ENCODE results near the gene PAMR1.
A peak's percentile ranks its signal among the peaks of the same experiment; 100 is the strongest.

Gene PAMR1

DNA sequence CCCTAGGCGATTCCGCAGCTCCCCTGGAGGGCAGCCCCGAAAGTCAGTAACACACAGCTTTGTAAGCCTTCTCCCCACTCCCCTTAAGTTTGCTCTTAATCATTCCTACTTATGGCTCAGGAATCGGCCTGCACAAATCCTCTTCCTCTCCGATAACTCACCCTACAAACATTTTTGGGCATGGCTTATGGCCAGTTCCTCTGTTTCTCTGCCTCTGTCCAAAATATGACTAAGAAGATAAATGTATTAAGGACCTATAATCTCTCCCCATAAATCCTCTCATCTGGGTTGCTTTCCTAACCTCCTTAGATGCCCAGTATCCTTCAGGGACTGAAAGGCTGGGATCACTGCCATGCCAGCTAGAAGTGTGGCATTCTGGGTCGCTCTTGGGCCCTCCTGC, 41.0 kb downstream of the PAMR1 start:
- Histone ChIP-seq H2BK5ac (ENCODE audit: low read length) (no peak overlapping the region), H3K27me3 (ENCODE audit: control insufficient read depth in 3 of 3, insufficient read depth in 3 of 3, low read depth in 1 of 3, low read length in 3 of 3) (no peaks in the 10 kb centered on the region), H3K9ac (ENCODE audit: low read depth, low read length, poor library complexity) (no peak overlapping the region), H4K91ac (ENCODE audit: low read depth, low read length, poor library complexity) (no peak overlapping the region), H2BK120ac (ENCODE audit: low read depth, low read length) (no peak overlapping the region), H3K4me2 (ENCODE audit: insufficient read depth, low read length, poor library complexity, severe bottlenecking) (no peak overlapping the region), H2BK12ac (ENCODE audit: low read length) (no peak overlapping the region), H3K23ac (ENCODE audit: low read depth, low read length, poor library complexity) (no peak overlapping the region), H3K4me3 (ENCODE audit: low read length in 2 of 2) (peak overlapping the region in 1 of 2 donors; percentile 25), H3K27ac (replicated peaks; ENCODE audit: low read length) (no peak overlapping the region), H2BK15ac (ENCODE audit: low read length) (no peak overlapping the region), H2AFZ (ENCODE audit: low read length) (no peak overlapping the region), H3K14ac (ENCODE audit: low read length) (no peak overlapping the region), H4K8ac (ENCODE audit: low read depth, low read length) (no peak overlapping the region), H3K18ac (ENCODE audit: low read length) (no peak overlapping the region), H3K79me1 (ENCODE audit: low read depth, low read length) (no peaks in the 10 kb centered on the region), H3K4me1 (ENCODE audit: control insufficient read depth in 2 of 2, insufficient read depth in 1 of 2, low read depth in 1 of 2, low read length in 2 of 2) (no peaks in the 10 kb centered on the region), H3K36me3 (replicated peaks in 1 of 2; ENCODE audit: control insufficient read depth in 2 of 2, insufficient read depth in 2 of 2, low read length in 2 of 2) (peaks cover 0 to 10% of the 10 kb centered on the region in 2 donors), H3K9me3 (replicated peaks in 1 of 2; ENCODE audit: control insufficient read depth in 2 of 2, insufficient read depth in 1 of 2, low read depth in 1 of 2, low read length in 2 of 2) (peaks cover 7 to 12% of the 10 kb centered on the region in 2 donors), H2AK5ac (ENCODE audit: low read depth, low read length) (no peak overlapping the region), H3K4ac (ENCODE audit: low read length) (no peak overlapping the region)
- DNase-seq (ENCODE audit: low spot score), result no peak
- WGBS, 2 donors (ENCODE audit: extremely low coverage in 2 of 2, insufficient read length in 2 of 2, insufficient replicate concordance in 1 of 2), result no CpG with 5 or more reads among the region's 6 CpGs

DNA sequence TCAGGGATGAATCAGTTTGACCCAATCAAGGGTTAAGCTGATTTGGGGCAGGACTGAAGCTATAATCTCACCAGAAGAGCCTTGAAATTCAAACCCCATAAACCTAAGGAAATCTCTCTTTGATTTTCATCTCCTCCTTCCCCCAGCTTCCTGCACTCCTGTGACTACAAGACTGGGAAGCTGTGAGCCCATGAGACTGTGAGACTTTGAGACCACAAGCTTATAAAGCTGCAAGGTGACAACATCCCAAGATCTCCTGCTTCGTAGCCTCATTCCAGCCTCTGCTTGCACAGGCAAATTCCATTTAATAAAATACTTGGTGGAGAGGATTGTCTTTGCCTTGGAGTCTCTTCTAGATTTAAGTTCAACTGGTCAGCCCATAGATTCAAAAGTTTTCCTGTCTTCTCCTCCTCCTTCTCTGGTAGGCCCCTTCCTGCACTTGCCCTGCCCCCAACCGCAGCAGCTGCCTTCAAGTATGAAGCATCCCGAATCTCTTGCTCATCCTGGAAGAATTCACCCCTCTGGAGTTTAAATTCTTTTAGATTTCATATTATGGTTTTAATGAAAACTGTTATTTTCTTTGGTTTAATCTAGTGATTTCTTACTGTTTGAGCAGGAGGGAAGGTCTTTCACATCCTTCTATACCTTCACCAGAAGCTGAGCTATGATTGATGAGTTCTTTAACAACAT, 42.1 kb downstream of the PAMR1 start:
- H2AFZ ChIP-seq (ENCODE audit: low read length), result no peak overlapping the region
- H3K18ac ChIP-seq (ENCODE audit: low read length), result no peak overlapping the region
- peaks cover 0 to 9% of the 10 kb centered on the region in 2 donors for H3K36me3 ChIP-seq (replicated peaks in 1 of 2; ENCODE audit: control insufficient read depth in 2 of 2, insufficient read depth in 2 of 2, low read length in 2 of 2)
- no CpG with 5 or more reads among the region's 3 CpGs for WGBS, 2 donors (ENCODE audit: extremely low coverage in 2 of 2, insufficient read length in 2 of 2, insufficient replicate concordance in 1 of 2)
- no peak overlapping the region for H3K23ac ChIP-seq (ENCODE audit: low read depth, low read length, poor library complexity)
- no peak overlapping the region for H2BK12ac ChIP-seq (ENCODE audit: low read length)
- no peak overlapping the region for H2BK15ac ChIP-seq (ENCODE audit: low read length)
- H3K9me3 ChIP-seq (replicated peaks in 1 of 2; ENCODE audit: control insufficient read depth in 2 of 2, insufficient read depth in 1 of 2, low read depth in 1 of 2, low read length in 2 of 2), result peaks cover 7 to 12% of the 10 kb centered on the region in 2 donors
- peaks cover 0 to 5% of the 10 kb centered on the region in 2 donors for H3K4me1 ChIP-seq (ENCODE audit: control insufficient read depth in 2 of 2, insufficient read depth in 1 of 2, low read depth in 1 of 2, low read length in 2 of 2)
- H3K4me2 ChIP-seq (ENCODE audit: insufficient read depth, low read length, poor library complexity, severe bottlenecking), result no peak overlapping the region
- H2BK5ac ChIP-seq (ENCODE audit: low read length), result no peak overlapping the region
- no peak overlapping the region for H4K91ac ChIP-seq (ENCODE audit: low read depth, low read length, poor library complexity)
- no peak for DNase-seq (ENCODE audit: low spot score)
- peaks cover 0 to under 1% (median 0%) of the 10 kb centered on the region in 3 experiments for H3K27me3 ChIP-seq (ENCODE audit: control insufficient read depth in 3 of 3, insufficient read depth in 3 of 3, low read depth in 1 of 3, low read length in 3 of 3)
- no peak overlapping the region for H3K4ac ChIP-seq (ENCODE audit: low read length)
- no peak overlapping the region for H2BK120ac ChIP-seq (ENCODE audit: low read depth, low read length)
- H4K8ac ChIP-seq (ENCODE audit: low read depth, low read length), result no peak overlapping the region
- no peak overlapping the region for H3K27ac ChIP-seq (replicated peaks; ENCODE audit: low read length)
- no peak overlapping the region for H3K9ac ChIP-seq (ENCODE audit: low read depth, low read length, poor library complexity)
- H3K4me3 ChIP-seq (ENCODE audit: low read length in 2 of 2), result no peak overlapping the region
- H2AK5ac ChIP-seq (ENCODE audit: low read depth, low read length), result no peak overlapping the region
- H3K79me1 ChIP-seq (ENCODE audit: low read depth, low read length), result no peaks in the 10 kb centered on the region
- no peak overlapping the region for H3K14ac ChIP-seq (ENCODE audit: low read length)

DNA sequence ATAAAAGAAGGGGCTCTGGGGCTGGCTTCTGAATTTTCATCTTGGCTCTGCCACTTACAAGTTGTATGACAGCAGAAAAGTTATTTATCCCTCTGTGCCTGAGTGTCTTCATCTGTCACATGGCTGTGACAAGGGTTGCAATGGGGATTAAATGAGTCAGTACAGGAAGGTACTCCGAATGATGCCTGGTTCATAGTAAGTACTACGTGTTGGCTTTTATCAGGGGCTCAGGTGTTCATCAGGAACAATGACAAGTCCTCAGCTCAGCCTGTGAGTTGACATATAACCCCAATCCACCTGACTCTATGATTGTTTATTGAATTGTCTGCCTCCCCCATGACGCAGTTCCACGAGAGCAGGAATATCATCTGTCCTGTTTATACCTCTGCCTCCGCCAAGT, 45.7 kb downstream of the PAMR1 start:
- H2AK5ac ChIP-seq (ENCODE audit: low read depth, low read length), result no peak overlapping the region
- DNase-seq (ENCODE audit: low spot score), result no peak
- no CpG with 5 or more reads among the region's 5 CpGs for WGBS, 2 donors (ENCODE audit: extremely low coverage in 2 of 2, insufficient read length in 2 of 2, insufficient replicate concordance in 1 of 2)

DNA sequence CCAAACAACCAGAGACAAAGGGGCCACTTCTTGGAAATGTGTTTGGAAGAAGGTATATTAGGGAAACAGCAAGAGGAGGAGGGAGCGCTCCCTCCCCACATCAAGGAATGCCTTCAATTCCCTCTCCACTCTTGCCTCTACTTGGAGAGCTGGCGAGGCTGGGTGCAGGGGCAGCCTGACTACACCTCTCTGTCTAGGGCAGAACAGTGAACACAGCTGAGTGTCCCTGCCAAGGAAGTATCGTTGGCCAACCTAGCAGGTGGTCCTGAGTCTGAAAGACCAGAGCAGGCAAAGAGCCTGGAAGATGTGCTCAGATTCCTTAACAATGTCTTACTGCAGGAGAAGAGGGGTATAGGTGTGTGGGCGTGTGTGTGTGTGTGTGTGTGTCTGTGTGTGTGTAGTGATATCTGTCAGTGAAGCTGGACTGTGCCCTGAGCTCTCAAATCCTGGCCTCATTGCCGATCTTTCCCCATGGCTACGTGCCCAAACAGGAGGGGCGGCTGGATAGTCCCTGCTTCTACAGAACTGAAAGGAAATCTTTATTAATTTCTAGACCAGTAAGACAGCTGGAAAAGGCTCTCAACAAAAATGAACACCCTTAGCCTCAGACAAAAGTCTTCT, 46.8 kb downstream of the PAMR1 start:
- no peak overlapping the region for H4K8ac ChIP-seq (ENCODE audit: low read depth, low read length)
- no peak overlapping the region for H2BK120ac ChIP-seq (ENCODE audit: low read depth, low read length)
- H3K9me3 ChIP-seq (replicated peaks in 1 of 2; ENCODE audit: control insufficient read depth in 2 of 2, insufficient read depth in 1 of 2, low read depth in 1 of 2, low read length in 2 of 2), result peaks cover 6 to 7% of the 10 kb centered on the region in 2 donors
- no peak overlapping the region for H3K4me2 ChIP-seq (ENCODE audit: insufficient read depth, low read length, poor library complexity, severe bottlenecking)
- H3K23ac ChIP-seq (ENCODE audit: low read depth, low read length, poor library complexity), result no peak overlapping the region
- no peak overlapping the region for H3K4me3 ChIP-seq (ENCODE audit: low read length in 2 of 2)
- no peak overlapping the region for H2AFZ ChIP-seq (ENCODE audit: low read length)
- H3K27ac ChIP-seq (replicated peaks; ENCODE audit: low read length), result no peak overlapping the region
- H3K4ac ChIP-seq (ENCODE audit: low read length), result no peak overlapping the region
- peaks cover 0 to 11% (median 0%) of the 10 kb centered on the region in 3 experiments for H3K27me3 ChIP-seq (ENCODE audit: control insufficient read depth in 3 of 3, insufficient read depth in 3 of 3, low read depth in 1 of 3, low read length in 3 of 3)
- DNase-seq (ENCODE audit: low spot score), result no peak
- no peak overlapping the region for H3K18ac ChIP-seq (ENCODE audit: low read length)
- H2BK12ac ChIP-seq (ENCODE audit: low read length), result no peak overlapping the region
- H3K9ac ChIP-seq (ENCODE audit: low read depth, low read length, poor library complexity), result peak overlapping the region; percentile 24
- no peak overlapping the region for H4K91ac ChIP-seq (ENCODE audit: low read depth, low read length, poor library complexity)
- no peak overlapping the region for H3K14ac ChIP-seq (ENCODE audit: low read length)
- H3K4me1 ChIP-seq (ENCODE audit: control insufficient read depth in 2 of 2, insufficient read depth in 1 of 2, low read depth in 1 of 2, low read length in 2 of 2), result peaks cover 0 to 10% of the 10 kb centered on the region in 2 donors
- H2BK15ac ChIP-seq (ENCODE audit: low read length), result no peak overlapping the region
- no peak overlapping the region for H2AK5ac ChIP-seq (ENCODE audit: low read depth, low read length)
- H3K79me1 ChIP-seq (ENCODE audit: low read depth, low read length), result no peaks in the 10 kb centered on the region
- no CpG with 5 or more reads among the region's 7 CpGs for WGBS, 2 donors (ENCODE audit: extremely low coverage in 2 of 2, insufficient read length in 2 of 2, insufficient replicate concordance in 1 of 2)
- H2BK5ac ChIP-seq (ENCODE audit: low read length), result no peak overlapping the region
- peaks cover 0 to 3% of the 10 kb centered on the region in 2 donors for H3K36me3 ChIP-seq (replicated peaks in 1 of 2; ENCODE audit: control insufficient read depth in 2 of 2, insufficient read depth in 2 of 2, low read length in 2 of 2)

More for the DNA sequence above, 45.7 kb downstream of the PAMR1 start:
- H3K9ac ChIP-seq (ENCODE audit: low read depth, low read length, poor library complexity), result no peak overlapping the region
- H3K4ac ChIP-seq (ENCODE audit: low read length), result no peak overlapping the region
- H3K18ac ChIP-seq (ENCODE audit: low read length), result no peak overlapping the region
- no peak overlapping the region for H2BK120ac ChIP-seq (ENCODE audit: low read depth, low read length)
- H3K9me3 ChIP-seq (replicated peaks in 1 of 2; ENCODE audit: control insufficient read depth in 2 of 2, insufficient read depth in 1 of 2, low read depth in 1 of 2, low read length in 2 of 2), result peaks cover 7 to 12% of the 10 kb centered on the region in 2 donors
- peaks cover 0 to 9% (median 0%) of the 10 kb centered on the region in 3 experiments for H3K27me3 ChIP-seq (ENCODE audit: control insufficient read depth in 3 of 3, insufficient read depth in 3 of 3, low read depth in 1 of 3, low read length in 3 of 3)
- no peak overlapping the region for H2BK12ac ChIP-seq (ENCODE audit: low read length)
- peaks cover 0 to 9% of the 10 kb centered on the region in 2 donors for H3K36me3 ChIP-seq (replicated peaks in 1 of 2; ENCODE audit: control insufficient read depth in 2 of 2, insufficient read depth in 2 of 2, low read length in 2 of 2)
- peaks cover 0 to 10% of the 10 kb centered on the region in 2 donors for H3K4me1 ChIP-seq (ENCODE audit: control insufficient read depth in 2 of 2, insufficient read depth in 1 of 2, low read depth in 1 of 2, low read length in 2 of 2)
- no peaks in the 10 kb centered on the region for H3K79me1 ChIP-seq (ENCODE audit: low read depth, low read length)
- no peak overlapping the region for H2BK5ac ChIP-seq (ENCODE audit: low read length)
- no peak overlapping the region for H3K23ac ChIP-seq (ENCODE audit: low read depth, low read length, poor library complexity)
- H3K4me2 ChIP-seq (ENCODE audit: insufficient read depth, low read length, poor library complexity, severe bottlenecking), result no peak overlapping the region
- no peak overlapping the region for H4K8ac ChIP-seq (ENCODE audit: low read depth, low read length)
- no peak overlapping the region for H2BK15ac ChIP-seq (ENCODE audit: low read length)
- no peak overlapping the region for H3K14ac ChIP-seq (ENCODE audit: low read length)
- H3K4me3 ChIP-seq (ENCODE audit: low read length in 2 of 2), result no peak overlapping the region
- no peak overlapping the region for H2AFZ ChIP-seq (ENCODE audit: low read length)
- H3K27ac ChIP-seq (replicated peaks; ENCODE audit: low read length), result no peak overlapping the region
- no peak overlapping the region for H4K91ac ChIP-seq (ENCODE audit: low read depth, low read length, poor library complexity)

All from neuronal stem cell (in vitro differentiated cells).